Suppressor macrophage (primary cell): ENCODE results near the gene RASA3.
"Not testable (repeated sequence)": the region's sequence is repeated elsewhere in the genome, so short reads cannot be mapped to it uniquely, and the experiment has no call there.

Experiments
- DNase-seq, 4 experiments: peaks; one replicate each; pipeline ENCODE4 v3.0.0-alpha.2; 2020 to 2022

Gene RASA3

DNA sequence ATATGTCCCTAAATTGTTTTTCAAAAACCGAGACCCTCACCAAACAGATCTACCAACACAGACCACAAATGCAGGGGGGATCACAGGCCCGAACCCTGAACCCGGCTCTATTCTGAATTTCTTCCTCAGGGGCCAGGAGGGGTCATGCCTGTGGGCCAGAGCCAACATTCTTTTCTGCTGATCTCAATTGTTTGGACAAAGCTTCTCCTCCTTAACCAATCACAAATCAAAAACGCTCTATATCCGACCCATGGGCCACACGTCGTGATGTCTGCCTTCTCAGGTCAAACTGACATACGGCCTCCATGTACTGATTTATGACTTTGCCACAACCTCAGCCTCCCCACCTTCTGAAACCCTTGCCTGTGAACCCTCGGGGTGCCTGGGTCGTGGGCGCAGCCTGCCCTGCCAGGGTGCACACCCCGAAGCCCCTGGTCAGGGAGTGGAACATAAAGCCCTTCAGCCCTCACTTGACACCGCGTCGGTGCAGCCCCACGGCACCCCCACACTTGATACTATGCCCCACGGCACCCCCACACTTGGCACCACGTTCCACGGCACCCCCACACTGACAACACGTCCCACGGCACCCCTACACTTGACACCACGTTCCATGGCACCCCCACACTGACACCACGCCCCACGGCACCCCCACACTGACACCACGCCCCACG, 100.2 kb downstream of the RASA3 start:
- no peak for DNase-seq

DNA sequence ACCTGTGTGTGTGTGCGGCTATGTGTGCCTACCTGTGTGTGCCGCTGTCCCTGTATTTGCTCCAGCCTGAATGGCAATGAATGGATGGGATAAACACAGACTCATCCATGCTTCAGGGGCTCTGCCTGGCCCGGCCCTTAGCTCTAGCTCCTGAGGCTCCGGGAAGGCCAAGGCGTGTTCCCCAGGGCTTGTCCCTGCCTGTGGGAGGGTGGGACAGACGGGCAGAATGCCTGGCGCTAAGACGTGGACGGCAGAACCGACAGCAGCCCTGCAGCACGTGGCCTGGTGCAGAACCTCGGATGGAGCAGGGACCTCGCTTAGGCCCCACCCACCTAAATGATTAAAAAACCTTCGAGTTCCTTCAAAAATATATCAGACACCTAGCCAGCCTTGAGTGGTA, 100.8 kb downstream of the RASA3 start:
- no peak for DNase-seq

DNA sequence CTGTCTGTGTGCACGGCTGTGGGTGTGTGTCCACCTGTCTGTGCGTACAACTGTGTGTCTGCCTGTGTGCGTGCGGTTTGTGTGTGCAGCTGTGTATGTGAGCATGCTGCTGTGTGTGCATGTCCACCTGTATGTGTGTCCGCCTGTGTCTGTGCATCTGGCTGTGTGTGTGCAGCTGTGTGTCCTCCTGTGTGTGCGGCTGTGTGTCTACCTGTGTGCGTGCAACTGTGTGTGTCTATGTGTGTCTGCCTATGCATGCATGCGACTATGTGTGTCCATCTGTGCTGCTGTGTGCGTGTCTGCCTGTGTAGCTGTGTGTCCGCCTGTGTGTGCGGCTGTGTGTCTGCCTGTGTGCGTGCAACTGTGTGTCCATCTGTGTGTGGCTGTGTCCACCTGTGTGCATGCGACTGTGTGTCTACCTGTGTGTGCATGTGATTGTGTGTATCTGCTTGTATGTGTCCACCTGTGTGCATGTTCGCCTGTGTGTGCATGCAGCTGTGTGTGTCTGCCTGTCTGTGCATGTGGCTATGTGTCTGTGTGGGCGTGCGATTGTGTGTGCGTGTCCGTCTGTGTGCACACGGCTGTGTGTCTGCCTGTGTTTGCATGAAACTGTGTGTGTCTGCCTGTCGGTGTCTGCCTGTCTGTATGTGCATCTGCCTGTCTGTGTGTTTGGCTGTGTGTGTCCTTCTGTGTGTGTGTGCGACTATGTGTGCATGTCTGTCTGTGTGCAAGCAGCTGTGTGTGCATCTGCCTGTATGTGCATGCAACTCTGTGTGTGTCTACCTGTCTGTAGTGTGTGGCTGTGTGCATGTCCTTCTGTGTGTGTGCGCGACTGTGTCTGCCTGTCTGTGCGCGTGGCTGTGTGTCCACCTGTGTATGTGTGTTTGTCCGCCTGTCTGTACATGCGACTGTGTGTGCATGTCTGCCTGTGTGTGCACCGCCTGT, 101.5 kb downstream of the RASA3 start:
- DNase-seq = no peak

DNA sequence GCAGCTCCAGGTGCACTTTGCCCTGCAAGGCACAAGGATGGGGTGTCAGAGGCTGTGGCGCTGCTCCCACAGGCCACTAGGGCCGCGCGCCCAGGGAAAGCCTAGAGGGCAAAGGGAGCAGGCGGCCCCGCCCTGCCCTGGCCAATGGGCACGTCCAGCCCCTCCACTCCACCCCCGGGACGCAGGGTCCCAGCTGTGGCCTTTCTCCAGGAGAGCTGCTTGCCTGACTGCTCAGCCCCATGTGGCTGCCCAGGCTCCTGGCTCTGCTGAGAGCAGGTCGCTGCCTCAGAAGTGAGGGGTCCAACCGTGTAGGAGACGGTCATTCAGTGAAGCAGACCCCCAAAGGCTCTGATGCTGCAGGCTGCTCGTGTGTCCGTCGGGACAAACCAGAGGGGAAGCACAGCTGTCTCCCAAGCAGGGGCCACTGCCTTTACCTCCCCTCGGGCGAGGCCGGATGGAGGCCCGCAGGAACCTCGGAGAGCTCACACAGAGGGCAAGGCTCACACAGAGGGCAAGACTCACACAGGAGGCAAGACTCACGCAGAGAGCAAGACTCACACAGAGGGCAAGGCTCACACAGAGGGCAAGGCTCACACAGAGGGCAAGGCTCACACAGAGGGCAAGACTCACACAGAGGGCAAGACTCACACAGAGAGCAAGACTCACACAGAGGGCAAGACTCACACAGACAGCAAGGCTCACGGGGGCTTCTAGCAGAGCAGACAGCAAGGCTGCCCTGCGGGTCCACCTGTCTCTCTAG, 102.4 kb downstream of the RASA3 start:
- DNase-seq = no peak

DNA sequence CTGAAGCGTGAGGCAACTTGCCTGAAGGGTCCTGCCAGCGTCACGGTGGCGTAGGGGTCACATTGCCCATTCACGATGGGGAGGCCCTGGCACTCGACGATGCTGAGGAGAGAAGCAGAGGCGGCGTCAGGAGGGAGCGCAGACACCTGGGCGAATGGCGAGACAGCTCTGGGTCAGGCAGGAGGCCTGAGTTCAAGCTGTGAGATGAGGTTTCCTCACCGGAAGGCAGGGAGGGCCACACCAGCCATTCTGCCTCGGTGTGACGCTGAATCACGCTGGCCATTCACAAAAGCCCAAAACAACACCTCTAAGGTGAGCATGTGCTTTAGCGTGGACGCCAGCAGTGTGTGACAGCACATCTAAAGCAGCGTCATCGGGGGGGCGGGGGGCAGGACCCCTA, 104.6 kb downstream of the RASA3 start:
- DNase-seq = no peak

DNA sequence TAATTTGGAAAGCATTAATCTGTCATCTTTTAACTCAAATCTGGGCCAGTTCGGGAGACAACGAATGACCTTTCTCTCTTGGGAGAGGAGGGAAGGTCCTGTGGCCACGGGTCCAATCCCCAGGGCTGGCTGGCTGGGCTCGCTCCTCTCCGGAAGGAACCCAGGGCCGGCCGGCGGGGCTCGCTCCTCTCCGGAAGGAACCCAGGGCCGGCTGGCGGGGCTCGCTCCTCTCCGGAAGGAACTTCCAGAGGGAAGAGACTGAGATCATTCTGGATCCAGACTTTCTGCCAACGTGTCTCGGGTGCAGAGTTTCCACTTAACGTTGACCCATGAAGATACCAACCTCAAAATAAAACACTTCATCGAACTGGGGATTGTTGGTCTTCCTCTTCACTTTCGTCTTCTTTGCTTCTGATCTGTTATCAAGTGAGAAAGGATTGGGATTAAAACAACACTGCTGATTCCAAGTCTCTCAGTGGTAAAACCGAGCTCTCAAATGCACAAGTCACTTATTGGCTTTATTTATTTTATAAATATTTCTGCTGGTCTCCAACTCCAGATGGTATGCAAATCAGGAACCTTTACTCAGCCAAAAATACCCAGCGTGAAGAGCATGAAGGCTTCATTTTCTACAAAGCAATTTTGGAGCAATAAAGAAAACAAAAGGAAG, 105.2 kb downstream of the RASA3 start:
- DNase-seq = no peak

DNA sequence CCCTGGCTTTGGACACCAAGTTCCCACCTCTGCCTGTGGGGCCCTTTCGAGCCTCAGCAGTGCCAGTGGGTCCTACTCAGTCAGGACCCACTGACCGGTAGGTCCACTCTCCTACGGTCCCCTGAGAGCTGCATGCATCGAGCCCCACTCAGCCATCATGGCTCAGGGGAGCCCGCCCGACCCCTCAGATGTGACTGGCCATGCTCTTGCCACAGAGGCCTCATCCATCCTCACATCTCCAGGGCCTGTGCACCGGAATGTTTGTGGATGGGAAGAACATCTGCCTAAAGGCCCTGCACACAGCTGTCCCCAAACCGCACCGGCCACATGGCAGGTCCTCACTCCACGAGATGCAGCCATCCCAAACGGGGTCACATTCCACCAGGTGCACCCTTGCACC, 105.9 kb downstream of the RASA3 start:
- no peak for DNase-seq

DNA sequence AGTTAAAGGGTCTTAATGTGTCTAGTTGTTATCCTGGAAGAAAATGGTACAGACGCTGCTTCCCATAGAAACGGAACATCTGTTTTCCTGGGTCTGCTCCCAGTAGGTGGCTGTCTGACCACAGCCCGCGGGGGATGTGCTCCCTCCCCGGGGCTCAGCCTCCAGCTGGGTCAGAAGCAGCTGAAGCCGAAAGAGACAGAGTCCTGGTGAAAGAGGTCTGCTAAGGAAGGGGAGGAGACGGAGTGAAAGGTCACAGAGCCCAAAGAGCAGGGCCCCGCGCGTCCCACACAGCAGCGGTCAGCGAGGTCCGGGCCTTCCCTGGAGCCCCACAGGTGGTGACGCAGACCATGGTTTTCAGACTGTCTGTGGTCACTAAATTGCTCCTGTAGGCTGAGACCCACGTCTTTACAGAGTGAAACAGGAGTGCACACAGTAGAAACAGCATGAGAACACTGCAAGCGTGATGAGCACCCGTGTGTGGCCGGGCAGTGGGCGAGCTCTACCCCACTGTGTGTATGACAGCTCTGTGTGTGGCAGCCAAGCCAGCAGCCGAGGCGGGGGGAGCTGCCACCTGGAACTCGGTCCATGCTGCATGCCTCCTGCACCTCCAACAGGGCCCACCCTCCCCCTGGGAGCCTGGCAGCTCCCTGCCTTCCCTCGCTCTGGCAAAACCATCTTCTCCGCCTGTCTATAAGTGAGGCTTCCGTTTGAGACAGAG, 106.5 kb downstream of the RASA3 start:
- peak in 1 of 4 experiments; percentile 13 for DNase-seq

DNA sequence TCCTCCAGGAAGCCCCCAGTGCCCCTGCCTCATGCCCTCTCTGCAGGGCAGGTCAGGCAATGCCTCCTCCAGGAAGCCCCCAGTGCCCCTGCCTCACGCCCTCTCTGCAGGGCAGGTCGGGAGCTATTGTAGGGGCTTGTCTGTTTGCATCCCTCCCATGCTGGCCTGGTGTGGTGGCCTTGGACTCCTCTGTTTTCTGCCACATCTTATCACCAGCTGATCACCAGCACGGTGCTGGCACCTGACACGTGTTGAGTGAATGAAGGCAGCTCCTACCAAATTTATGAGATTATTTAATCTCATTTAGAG, 107.1 kb downstream of the RASA3 start:
- DNase-seq = no peak

DNA sequence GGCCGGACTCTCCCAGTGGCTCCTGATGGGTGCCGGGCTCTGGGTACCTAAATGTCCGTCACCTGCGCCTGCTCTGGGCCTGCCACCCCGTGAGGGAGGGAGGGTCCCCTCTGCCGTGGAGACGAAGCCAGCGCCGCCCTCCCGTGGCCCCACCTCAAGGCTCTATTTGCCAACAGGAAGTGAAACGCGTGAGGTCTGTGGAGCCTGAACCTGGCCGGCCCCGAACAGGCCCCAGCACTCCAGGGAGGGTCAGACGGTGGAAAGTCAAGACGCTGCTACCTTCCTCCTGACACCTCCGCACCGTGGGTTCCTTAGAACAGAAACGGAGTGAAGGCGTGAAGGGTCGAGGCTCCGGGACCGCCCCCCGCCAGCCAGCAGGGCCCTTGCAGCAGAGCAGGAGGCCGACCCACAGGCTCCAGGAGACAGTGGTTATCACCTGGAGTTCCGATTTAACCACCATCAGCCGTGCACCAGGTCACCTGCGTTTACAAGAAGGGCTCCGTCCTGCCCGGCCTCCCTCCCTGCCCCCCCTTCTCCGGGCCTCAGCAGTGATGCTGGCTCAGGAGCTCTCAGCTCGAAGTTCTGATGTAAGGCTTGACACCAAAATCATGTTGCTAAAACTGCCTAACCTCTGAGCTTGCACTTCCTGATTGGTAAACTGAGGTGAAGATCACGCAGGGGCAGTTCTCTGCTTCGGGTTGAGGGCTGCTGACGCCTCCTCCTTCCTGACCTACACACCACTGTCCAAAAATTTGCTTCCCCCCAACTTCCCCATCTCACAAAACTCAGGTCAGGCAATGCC, 107.6 kb downstream of the RASA3 start:
- peak in 1 of 4 experiments; percentile 12 for DNase-seq

DNA sequence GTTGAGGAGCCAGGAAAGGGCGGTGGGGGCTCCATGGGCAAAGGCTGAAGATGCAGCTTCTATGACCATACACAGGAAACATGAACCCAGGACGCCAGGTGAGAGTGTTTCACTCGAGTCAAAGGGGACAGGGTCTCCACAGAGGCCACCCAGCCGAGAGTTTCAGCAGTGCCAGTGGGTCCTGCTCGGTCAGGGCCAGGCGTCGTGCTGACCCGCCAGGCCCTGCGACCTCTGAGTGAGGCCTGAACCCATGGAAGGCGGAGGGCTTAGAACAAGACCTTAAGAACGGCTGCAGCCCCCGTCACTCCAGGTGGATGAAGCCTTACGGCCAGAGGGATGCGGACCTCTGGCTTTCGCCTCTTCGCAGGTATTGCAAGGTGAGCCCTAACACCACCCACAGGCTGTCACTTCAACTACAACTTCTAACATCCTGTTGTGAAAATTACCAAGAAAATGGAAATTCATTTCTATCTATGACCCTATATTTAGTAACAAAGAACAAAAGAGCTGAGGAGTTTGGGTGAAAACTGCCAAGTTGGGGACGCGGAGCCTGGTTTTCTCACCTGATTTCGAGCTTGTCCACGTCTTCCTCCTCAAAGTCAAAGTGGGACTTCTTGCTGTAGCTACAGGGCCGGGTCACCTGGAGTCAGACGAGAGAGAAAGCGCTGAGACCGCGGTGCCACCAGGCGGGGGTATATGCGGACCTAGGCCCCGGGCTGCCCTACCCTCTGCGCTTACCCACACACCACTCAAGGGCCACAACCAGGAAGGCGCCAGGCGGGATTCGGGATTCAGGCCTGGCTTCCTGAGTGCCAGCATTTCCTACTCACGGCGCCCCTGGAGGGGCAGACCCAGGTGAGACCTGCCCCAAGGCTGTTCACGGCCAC, 108.5 kb downstream of the RASA3 start:
- DNase-seq = no peak

DNA sequence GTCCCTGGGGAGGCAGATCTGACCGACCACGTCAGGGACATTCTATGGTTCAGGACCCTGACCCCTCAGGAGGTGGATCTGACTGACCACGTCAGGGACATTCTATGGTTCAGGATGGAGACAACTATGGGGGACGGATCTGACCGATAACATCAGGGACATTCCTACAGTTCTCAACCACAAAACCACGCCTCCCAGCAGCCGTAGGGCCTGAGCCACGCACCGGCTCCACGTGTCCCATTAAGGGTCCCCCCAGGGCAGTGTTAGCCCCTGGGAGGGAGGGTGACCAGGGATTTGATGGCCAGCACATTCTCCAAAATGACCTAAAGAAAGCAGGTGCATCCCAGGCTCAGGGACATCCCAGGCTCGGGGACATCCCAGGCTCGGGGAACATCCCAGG, 109.5 kb downstream of the RASA3 start:
- DNase-seq = no peak

DNA sequence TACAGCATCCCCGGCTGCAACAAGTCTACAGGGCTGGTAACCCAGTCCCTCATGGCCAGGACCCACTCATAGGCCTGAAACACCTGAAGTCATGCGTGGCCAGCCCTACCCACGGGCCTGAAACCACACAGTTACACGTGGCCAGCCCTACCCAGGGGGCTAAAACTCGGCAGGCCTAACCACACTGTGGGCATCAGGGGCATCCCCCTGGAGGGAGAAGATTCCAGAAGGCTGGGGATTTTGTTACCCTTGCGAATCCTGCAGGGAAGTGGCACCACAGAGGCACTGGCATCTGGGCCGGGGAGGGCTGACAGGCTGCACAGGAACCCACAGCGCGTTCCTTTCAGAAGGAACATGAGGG, 110.1 kb downstream of the RASA3 start:
- DNase-seq = no peak

DNA sequence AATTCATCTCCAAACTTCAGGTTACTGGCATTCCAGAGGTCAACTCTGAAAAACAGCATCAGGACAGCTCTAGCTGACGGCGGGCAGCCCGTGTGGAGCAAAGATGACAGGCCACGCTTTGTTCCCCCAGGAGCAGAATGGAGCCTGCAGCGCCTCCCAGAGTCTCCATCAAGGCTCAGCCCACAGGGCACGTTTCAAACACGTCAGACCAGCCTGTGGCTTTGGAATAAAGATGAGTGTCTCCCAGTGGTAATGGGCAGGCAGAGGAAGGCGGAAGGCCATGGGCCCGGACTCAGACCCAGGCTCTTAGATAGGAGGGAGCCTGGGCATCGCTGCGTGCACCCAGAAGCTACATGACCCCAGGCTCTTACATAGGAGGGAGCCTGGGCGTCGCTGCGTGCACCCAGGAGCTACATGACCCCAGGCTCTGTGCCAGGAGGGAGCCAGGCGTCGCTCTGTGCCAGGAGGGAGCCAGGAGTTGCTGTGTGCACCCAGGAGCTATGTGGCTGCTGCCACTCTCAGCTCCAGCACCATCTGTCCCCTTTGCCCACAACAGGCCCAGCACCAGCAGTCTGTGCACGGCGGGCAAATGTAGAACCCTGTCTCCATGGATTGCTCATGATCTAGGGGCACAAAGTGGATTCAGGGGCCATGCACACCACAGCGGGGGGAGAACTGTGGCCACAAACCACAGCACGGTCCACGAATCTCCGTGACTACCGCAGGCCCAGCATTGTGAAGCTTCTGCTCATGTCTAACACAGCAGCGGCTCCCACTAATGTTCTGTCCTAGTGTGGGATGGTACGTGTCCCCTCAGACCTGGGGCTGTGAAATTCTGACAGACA, 110.7 kb downstream of the RASA3 start:
- DNase-seq = no peak

DNA sequence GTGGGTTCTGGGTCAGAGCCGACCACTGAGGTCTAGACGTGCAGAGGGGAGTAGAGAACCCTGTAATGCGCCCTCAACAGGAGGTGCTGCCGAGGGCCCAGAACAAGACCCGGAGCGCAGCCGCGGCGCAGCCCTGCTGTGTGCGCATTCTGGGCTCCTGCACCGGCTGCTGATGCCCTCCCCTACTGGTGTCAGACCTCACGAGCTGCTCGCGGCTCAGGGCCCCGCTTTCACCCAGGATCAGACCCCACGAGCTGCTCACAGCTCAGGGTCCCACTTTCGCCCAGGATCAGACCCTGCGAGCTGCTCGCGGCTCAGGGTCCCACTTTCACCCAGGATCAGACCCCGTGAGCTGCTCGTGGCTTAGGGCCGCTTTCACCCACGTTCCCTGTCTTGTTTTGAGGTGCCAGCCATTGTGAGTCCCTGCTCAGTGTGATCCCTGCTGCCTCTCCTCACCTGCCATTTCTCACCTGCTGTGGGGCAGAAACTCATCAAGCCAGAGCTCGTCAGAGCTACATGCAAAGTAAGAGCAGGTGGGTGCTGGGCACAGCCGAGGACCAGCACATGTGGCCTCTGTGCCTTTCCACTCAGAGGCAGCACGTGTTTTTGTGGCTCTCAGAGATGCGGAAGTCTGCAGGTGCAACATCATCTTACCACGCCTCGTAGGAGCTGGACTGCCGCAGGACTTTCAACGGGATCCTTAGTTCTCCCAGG, 111.5 kb downstream of the RASA3 start:
- no peak for DNase-seq

DNA sequence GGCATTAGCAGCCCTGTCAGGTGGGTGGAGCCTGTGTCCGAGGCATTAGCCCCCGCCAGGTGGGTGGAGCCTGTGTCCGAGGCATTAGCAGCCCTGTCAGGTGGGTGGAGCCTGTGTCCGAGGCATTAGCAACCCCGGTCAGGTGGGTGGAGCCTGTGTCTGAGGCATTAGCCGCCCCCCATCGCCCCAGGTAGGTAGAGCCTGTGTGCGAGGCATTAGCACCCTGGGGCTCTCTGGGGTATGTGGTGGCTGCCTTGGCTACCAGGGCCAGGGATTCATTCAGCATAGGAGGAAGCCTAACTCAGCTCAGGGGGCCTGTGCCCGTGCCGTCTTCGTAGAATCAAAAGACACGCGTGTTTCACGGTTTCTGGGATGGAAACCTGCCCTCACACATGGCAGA, 112.3 kb downstream of the RASA3 start:
- DNase-seq = not testable (repeated sequence)

DNA sequence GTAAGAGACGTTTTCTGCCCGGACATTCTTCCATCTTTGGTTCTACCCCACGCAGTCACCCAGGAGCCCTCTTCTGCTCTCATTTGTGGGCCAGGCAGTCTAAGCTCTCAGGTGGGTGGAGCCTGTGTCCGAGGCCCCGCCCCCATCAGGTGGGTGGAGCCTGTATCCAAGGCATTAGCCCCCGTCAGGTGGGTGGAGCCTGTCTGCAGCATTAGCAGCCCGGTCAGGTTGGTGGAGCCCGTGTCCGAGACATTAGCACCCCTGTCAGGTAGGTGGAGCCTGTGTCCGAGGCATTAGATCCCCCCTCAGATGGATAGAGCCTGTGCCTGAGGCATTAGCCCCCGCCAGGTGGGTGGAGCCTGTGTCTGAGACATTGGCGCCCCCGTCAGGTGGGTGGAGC, 113.1 kb downstream of the RASA3 start:
- peak in 2 of 4 experiments; percentile 11 to 29 for DNase-seq

DNA sequence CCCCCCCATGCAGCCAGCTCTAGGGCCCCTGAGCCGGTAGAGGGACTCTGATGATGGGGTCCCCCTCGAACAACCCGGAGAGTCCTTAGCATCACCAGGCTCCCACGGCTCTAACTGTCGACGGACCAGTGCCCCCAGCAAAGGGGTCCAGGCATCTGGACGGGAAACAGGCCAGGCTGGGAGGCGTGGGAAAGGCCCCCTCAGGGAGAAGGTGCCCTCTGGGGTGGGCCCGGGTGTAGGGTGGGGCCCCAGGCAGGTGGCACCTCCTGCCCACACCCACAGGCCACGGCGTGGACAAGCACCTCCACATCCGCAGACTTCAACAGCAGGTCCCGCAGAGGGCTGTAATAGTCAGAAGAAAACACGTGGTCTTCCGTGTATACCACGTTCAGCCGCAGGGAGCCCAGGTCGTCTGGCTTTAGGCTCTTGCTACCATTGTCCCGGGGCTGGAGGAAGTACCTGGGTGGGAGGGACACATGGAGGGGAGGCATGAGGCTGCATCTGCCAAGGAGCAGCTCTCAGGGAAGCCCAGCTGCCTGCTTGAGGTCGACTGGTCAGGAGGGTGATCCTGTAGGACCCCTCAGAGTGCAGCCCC, 113.9 kb downstream of the RASA3 start:
- no peak for DNase-seq
